Esophagus squamous epithelium (tissue), 4 donors: ENCODE results near the gene SOX11.

Source experiments
- POLR2A ChIP-seq, 4 donors: fragments of 450-650 bp; IDR thresholded peaks; one replicate each; pipeline ENCODE4 v1.6.1; 2017; ENCODE audit warnings: antibody characterized with exemption in 4 of 4, mild to moderate bottlenecking in 4 of 4, moderate library complexity in 3 of 4
- TF ChIP-seq, protein P1 (sequence below), 6 experiments: fragments of 450-650 bp in 4 of 6; fragments of 200-600 bp in 2 of 6; sonication (generic) in 2 of 6; IDR thresholded peaks; one replicate each; pipeline ENCODE4 v1.5.1; 2016 to 2019; ENCODE audit warnings: antibody characterized with exemption in 6 of 6, mild to moderate bottlenecking in 4 of 6, moderate library complexity in 4 of 6

GRCh38 chr2:5725794-5726463 is 33.7 kb downstream of the SOX11 start:
- TF ChIP-seq, protein P1, sequence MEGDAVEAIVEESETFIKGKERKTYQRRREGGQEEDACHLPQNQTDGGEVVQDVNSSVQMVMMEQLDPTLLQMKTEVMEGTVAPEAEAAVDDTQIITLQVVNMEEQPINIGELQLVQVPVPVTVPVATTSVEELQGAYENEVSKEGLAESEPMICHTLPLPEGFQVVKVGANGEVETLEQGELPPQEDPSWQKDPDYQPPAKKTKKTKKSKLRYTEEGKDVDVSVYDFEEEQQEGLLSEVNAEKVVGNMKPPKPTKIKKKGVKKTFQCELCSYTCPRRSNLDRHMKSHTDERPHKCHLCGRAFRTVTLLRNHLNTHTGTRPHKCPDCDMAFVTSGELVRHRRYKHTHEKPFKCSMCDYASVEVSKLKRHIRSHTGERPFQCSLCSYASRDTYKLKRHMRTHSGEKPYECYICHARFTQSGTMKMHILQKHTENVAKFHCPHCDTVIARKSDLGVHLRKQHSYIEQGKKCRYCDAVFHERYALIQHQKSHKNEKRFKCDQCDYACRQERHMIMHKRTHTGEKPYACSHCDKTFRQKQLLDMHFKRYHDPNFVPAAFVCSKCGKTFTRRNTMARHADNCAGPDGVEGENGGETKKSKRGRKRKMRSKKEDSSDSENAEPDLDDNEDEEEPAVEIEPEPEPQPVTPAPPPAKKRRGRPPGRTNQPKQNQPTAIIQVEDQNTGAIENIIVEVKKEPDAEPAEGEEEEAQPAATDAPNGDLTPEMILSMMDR (IDR thresholded peaks at IDR 0.05), result no peak
- no peak for TF ChIP-seq POLR2A (IDR thresholded peaks at IDR 0.05)
